Type B pancreatic cell (in vitro differentiated cells): ENCODE data around the gene NCAM1. TPM values are rescaled to one million over a fixed set of nuclear protein-coding genes. Genes with fewer than 3 reads are reported as not detected.

Source experiments
- DNase-seq: peaks from one replicate; pipeline ENCODE4 v3.0.0; 2021; ENCODE audit warnings: mixed read lengths; ENCODE audit not compliant: unreplicated experiment; ENCODE audit errors: extremely low spot score
- H3K27ac Mint-ChIP-seq: 2 replicates; pipeline ENCODE4 v1.8.0; 2021; ENCODE audit warnings: mild to moderate bottlenecking, mixed read lengths
- H3K27me3 Mint-ChIP-seq: 2 replicates; pipeline ENCODE4 v1.8.0; 2021; ENCODE audit warnings: mixed read lengths
- H3K36me3 Mint-ChIP-seq: 2 replicates; pipeline ENCODE4 v1.8.0; 2021; ENCODE audit warnings: mixed read lengths
- H3K4me1 Mint-ChIP-seq: one replicate; pipeline ENCODE4 v1.8.0; 2021; ENCODE audit warnings: mixed read lengths; ENCODE audit not compliant: unreplicated experiment
- H3K4me3 Mint-ChIP-seq: 2 replicates; pipeline ENCODE4 v1.8.0; 2021; ENCODE audit warnings: mild to moderate bottlenecking, mixed read lengths
- H3K9me3 Mint-ChIP-seq: 2 replicates; pipeline ENCODE4 v1.8.0; 2021; ENCODE audit warnings: mixed read lengths
- CTCF ChIP-seq: fragments of 200-600 bp; sonication (generic); conservative IDR thresholded peaks from 2 replicates; pipeline ENCODE4 v1.5.0; 2021; ENCODE audit warnings: antibody characterized with exemption, mild to moderate bottlenecking
- total RNA-seq: library from RNA; stranded (reverse); gene quantifications from 2 replicates; pipeline ENCODE4 v1.2.1, GENCODE V29; 2021; ENCODE audit warnings: low replicate concordance

Gene NCAM1
- total RNA-seq, 1 donor from 2014 or later: 106 TPM

GRCh38 chr11:113270080-113270479, 308.9 kb downstream of the NCAM1 start:
- no peak for DNase-seq
- no peak overlapping the region for H3K27ac Mint-ChIP-seq
- peaks cover 16% of the 10 kb centered on the region for H3K36me3 Mint-ChIP-seq
- H3K9me3 Mint-ChIP-seq: no peaks in the 10 kb centered on the region
- no peak for TF ChIP-seq CTCF
- no peaks in the 10 kb centered on the region for H3K27me3 Mint-ChIP-seq
- no peak overlapping the region for H3K4me3 Mint-ChIP-seq
- H3K4me1 Mint-ChIP-seq: peaks cover 3% of the 10 kb centered on the region

- Mint-ChIP-seq H3K36me3 (peaks cover 22% of the 10 kb centered on the region), H3K27me3 (peaks cover 5% of the 10 kb centered on the region), H3K9me3 (no peaks in the 10 kb centered on the region), H3K4me1 (peaks cover 3% of the 10 kb centered on the region), H3K4me3 (no peak overlapping the region), H3K27ac (no peak overlapping the region)
- no peak for TF ChIP-seq CTCF
- no peak for DNase-seq
Observed at GRCh38 chr11:113271551-113272245, 310.5 kb downstream of the NCAM1 start.

GRCh38 chr11:113272281-113272680, 311.1 kb downstream of the NCAM1 start:
- Mint-ChIP-seq H3K27ac (no peak overlapping the region), H3K27me3 (peaks cover 5% of the 10 kb centered on the region), H3K4me1 (peaks cover 3% of the 10 kb centered on the region), H3K4me3 (no peak overlapping the region), H3K36me3 (peaks cover 18% of the 10 kb centered on the region), H3K9me3 (no peaks in the 10 kb centered on the region)
- TF ChIP-seq CTCF: no peak
- no peak for DNase-seq

- H3K27ac Mint-ChIP-seq: no peak overlapping the region
- H3K36me3 Mint-ChIP-seq: peaks cover 18% of the 10 kb centered on the region
- no peak for DNase-seq
- H3K9me3 Mint-ChIP-seq: no peaks in the 10 kb centered on the region
- TF ChIP-seq CTCF: no peak
- peaks cover 5% of the 10 kb centered on the region for H3K27me3 Mint-ChIP-seq
- H3K4me3 Mint-ChIP-seq: no peak overlapping the region
- H3K4me1 Mint-ChIP-seq: peaks cover 3% of the 10 kb centered on the region
Observed at GRCh38 chr11:113272927-113273615, 311.9 kb downstream of the NCAM1 start.

- no peak for TF ChIP-seq CTCF
- DNase-seq: no peak
- no peak overlapping the region for H3K27ac Mint-ChIP-seq
- H3K4me3 Mint-ChIP-seq: no peak overlapping the region
- H3K4me1 Mint-ChIP-seq: peaks cover 3% of the 10 kb centered on the region
- peaks cover 18% of the 10 kb centered on the region for H3K36me3 Mint-ChIP-seq
- H3K27me3 Mint-ChIP-seq: peaks cover 5% of the 10 kb centered on the region
- H3K9me3 Mint-ChIP-seq: no peaks in the 10 kb centered on the region
Observed at GRCh38 chr11:113273720-113274119, 312.5 kb downstream of the NCAM1 start.
